Measurements from ENCODE around the gene MFAP4.
"Not testable (repeated sequence)": the region's sequence is repeated elsewhere in the genome, so short reads cannot be mapped to it uniquely, and the experiment has no call there.

The MFAP4 gene

GRCh38 chr17:19369846-19370492 is 17.0 kb downstream of the MFAP4 start:
- DNase-seq: no peak

GRCh38 chr17:19369107-19369778 is 17.7 kb downstream of the MFAP4 start:
- no peak for DNase-seq

GRCh38 chr17:19368229-19368628 is 18.8 kb downstream of the MFAP4 start:
- DNase-seq: no peak

GRCh38 chr17:19366637-19366972 is 20.4 kb downstream of the MFAP4 start:
- no peak for DNase-seq

GRCh38 chr17:19365833-19366636 is 21.0 kb downstream of the MFAP4 start:
- DNase-seq: no peak

GRCh38 chr17:19365499-19365817 is 21.5 kb downstream of the MFAP4 start:
- DNase-seq: no peak

GRCh38 chr17:19364699-19365498 is 22.1 kb downstream of the MFAP4 start:
- DNase-seq: peak; percentile 63

- DNase-seq: no peak
Observed at GRCh38 chr17:19363460-19364035, 23.4 kb downstream of the MFAP4 start.

GRCh38 chr17:19363114-19363438 is 23.9 kb downstream of the MFAP4 start:
- DNase-seq: no peak

GRCh38 chr17:19362277-19363113 is 24.5 kb downstream of the MFAP4 start, which contains the start of gene B9D1:
Gene B9D1, minus strand, starts transcription at chr17:19362723. Its CDS starts 154 bp downstream, at chr17:19362569.
- peak; percentile 95 for DNase-seq

- DNase-seq: no peak
Observed at GRCh38 chr17:19361944-19362276, 25.1 kb downstream of the MFAP4 start.

- DNase-seq: no peak
Observed at GRCh38 chr17:19361326-19361725, 25.7 kb downstream of the MFAP4 start.

- DNase-seq: no peak
Observed at GRCh38 chr17:19360772-19361171, 26.2 kb downstream of the MFAP4 start.

GRCh38 chr17:19359856-19360255 is 27.1 kb downstream of the MFAP4 start:
- no peak for DNase-seq

- DNase-seq: no peak
Observed at GRCh38 chr17:19359151-19359550, 27.8 kb downstream of the MFAP4 start.

- DNase-seq: no peak
Observed at GRCh38 chr17:19357761-19358160, 29.2 kb downstream of the MFAP4 start.

- no peak for DNase-seq
Observed at GRCh38 chr17:19357351-19357750, 29.6 kb downstream of the MFAP4 start.

- DNase-seq: no peak
Observed at GRCh38 chr17:19354748-19355147, 32.2 kb downstream of the MFAP4 start.

GRCh38 chr17:19353401-19353800 is 33.6 kb downstream of the MFAP4 start:
- DNase-seq: not testable (repeated sequence)

- DNase-seq: no peak
Observed at GRCh38 chr17:19348806-19349205, 38.2 kb downstream of the MFAP4 start.

GRCh38 chr17:19348081-19348650 is 38.8 kb downstream of the MFAP4 start:
- no peak for DNase-seq
